ENCODE measurements around the gene KIAA0825.

KIAA0825 gene

DNA sequence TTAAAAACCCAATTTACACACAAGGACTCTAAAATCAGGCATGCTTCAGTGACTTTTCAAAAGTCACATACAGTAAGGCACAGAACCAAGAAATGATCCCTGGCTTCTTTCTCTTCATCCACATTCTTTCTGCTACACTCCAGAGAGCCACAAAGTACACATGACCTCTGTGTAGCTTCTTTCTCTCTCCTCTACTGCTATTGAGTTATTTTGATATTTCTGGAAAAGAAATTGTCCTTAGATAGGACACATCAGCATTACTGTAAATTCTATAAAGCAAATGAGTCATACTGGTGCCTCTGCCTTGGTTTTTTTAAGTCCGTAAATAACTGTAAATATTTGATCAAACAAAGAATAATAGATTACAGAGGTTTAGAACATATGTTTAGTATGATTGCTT is 96.3 kb downstream of the KIAA0825 start:
- no peak for DNase-seq (ENCODE audit: low read depth, low spot score)
- no peak overlapping the region for H3K4me3 ChIP-seq (ENCODE audit: low read length)

DNA sequence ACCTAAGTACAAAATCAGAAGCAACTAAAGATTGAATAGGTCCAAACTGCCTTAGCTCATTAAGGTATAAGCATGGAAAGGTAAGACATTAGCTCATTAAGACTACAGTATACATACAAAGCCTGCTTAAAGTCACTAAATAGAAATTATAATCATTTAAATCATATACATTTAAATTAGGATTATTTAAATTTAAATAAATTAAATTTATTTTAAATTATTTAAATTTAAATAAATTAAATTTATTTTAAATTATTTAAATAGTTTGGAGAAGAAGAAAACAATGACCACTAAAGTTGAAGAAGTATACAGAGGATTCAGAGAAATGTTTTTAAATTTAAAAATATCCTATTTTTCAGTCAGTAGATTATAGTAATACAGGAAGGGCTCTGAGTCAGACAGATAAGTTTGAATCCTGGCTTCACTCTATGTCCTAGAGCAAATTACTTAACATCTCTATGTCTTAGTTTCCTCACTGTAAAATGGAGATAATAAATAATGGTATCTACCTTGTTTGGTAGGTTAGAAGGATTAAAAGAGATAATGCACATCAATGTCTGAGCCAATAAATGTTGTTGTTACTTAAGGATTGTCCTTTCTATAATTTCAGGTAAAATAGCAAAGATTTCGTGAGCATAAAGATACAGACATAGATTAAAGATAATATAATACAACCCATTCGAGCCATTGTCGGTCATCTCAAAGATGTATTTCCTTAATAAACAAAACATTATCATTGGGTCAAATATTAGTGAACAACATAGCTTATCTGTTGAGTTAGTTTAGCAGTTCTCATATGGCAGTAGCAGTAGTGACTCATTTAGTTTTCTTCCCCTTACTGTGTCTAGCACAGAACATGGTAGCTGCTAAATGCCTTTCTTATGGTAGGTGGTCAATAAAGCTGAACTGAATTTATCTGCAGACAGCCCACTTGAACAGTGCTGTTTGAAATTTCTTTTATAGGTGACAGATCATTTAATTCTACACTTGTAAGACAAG is 100.6 kb downstream of the KIAA0825 start:
- H3K4me3 ChIP-seq (ENCODE audit: low read length): no peak overlapping the region
- no peak for DNase-seq (ENCODE audit: low read depth, low spot score)

DNA sequence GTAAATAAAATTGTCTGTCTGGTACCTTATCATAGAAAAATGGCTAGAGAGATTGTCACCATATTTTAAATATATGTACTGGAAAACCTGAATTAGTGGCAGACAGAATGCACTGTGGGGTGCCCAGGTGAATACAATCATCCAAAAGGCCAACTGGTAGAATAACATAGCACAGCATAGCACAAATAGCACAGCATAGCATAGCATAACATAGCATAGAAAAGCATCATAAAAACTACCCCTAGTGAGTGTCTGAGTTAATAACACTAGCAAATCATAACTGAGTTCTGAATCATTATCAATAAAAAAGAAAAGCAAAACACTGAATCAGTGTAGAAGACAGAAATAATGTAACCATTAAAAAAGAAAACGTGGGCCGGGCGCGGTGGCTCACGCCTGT is 102.3 kb downstream of the KIAA0825 start:
- H3K4me3 ChIP-seq (ENCODE audit: low read length): no peak overlapping the region
- no peak for DNase-seq (ENCODE audit: low read depth, low spot score)

DNA sequence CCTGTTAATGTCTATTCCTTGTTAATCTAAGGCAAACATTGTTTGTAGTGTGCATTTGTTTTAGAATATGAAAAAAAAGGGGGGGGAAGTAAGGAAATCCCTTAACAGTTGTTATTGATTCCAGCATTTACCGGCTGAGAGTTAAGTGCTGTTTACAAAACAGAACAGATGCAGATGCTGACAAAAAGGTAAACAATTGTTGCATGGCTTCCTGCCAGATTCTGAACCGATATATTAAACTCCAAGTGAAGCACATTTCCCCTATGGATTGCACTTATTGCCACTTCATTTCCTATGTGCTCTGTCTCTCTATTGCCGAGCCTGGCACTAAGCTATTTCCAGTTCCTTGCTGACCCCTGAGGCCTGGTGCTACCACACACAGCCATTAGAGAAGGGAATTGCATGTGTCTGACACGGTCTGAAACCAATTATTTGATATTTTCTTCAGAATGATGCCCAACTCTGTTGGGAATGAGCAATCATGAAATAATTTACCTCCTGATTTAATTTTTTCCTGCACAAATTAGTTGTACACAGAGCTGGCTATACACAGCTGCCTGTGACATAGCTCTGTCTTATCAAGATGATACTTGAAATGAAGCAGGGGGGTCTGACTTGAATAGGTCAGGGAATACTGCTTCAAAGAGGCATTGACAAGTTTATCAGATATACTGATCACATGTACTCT is 109.8 kb downstream of the KIAA0825 start:
- H3K4me3 ChIP-seq (ENCODE audit: low read length): no peak overlapping the region
- DNase-seq (ENCODE audit: low read depth, low spot score): no peak

DNA sequence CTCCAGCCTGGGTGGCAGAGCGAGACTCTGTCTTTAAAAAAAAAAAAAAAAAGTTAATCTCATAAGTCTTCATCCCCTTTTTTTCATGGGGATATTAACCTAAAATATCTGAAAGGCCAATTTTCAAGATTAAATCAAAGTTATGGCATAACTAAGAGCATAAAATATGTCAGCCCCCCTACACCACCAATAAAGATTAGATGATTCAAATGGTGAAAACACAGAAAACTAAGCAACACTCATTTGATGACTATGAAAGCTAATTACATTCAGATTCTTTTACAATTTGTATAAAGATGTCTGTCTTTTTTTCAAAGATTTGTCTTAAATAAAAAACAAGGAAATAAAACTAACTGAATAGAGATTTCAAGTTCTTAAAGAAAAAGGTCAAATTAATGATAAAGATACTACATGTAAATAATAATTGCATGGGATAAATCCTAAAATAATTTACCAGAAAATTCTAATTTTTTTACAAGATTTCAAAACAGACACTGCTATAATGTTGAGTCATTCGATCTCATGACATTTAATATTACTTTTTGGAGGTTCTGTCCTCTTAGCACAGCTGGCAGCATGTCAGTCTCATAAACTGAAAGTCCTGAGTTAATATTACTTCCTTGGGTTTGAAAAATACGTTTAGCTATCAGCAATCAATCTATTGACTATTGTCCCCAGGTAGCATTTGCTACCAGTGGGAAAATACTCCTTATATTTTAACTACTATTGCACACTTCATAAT is 112.9 kb downstream of the KIAA0825 start:
- DNase-seq (ENCODE audit: low read depth, low spot score): no peak

DNA sequence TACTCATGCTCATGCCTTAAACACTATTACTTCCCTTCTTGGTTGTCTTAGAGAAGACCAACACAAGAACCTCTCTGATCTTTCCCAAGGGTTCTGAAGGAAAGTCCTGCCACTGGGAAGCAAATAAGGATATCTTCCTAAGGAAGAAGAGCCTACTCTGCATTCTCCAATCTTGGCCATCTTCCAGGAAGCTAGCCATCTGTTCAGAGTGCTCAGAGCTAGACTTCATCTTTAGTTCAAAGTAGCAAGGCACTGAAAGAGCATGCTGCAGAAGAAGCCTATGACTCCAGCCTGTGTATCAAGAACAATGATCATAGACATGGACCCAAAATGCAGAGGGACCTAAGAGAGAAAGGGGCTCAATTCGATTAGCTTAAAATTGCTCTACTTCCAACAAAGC is 114.7 kb downstream of the KIAA0825 start:
- no peak for DNase-seq (ENCODE audit: low read depth, low spot score)
- no peak overlapping the region for H3K4me3 ChIP-seq (ENCODE audit: low read length)

More for the DNA sequence above, 112.9 kb downstream of the KIAA0825 start:
- no peak overlapping the region for H3K4me3 ChIP-seq (ENCODE audit: low read length)

DNA sequence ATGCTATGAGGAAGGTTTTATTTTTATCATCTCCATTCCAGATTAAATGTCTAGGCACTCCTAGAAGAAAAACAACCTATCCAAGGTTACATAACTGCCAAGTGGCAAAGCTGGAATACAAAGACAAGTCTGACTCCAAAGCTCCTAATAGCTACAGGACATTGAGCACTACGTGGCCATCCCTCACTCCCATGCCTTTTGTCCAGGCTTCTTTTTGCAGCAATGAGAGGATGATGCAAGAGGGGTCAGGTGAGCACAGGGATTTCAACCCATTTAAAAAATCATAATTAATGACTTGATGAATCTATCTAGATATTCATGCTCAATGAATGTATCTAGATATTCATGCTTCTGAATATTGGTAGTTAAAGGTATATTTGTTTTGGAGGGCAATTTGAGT is 117.0 kb downstream of the KIAA0825 start:
- H3K4me3 ChIP-seq (ENCODE audit: low read length): no peak overlapping the region
- DNase-seq (ENCODE audit: low read depth, low spot score): no peak

DNA sequence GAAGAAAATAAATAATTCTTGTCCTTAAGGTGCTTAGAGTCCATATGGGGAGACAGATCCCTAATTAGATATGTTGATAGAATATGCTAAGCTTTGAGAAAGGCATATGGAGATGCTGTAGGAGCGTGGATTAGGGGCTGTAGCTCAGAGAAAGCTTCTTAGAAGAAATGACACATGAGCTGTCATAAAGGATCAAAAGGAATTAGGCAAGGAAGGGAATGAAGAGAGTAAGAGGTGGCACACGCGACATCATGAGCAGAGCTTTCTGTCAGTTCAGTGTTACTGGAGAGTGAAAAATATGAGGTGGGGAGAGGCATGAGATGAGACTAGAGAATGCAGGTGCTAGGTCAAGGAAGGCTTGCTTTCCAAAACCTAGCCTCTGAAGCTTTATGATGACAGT is 118.6 kb downstream of the KIAA0825 start:
- no peak for DNase-seq (ENCODE audit: low read depth, low spot score)
- H3K4me3 ChIP-seq (ENCODE audit: low read length): no peak overlapping the region

DNA sequence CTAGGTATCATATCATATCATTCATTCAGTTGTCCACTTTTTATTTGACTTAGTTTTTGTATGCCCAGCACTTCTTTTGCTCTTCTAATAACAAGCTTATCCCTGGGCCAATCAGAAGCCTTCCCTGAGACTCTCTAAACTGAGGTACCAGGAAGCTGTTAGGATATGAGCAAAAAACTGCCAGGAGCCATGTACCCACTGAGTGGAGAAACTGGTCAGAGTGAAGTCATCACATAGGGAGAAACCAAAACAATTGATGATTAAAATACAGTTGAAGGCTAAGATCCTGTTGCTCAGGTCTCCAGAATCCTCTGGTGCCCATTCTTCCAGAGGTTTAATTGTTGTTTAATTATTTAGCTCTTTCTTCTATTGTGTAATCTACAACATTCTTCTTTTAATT is 120.2 kb downstream of the KIAA0825 start:
- DNase-seq (ENCODE audit: low read depth, low spot score): no peak

DNA sequence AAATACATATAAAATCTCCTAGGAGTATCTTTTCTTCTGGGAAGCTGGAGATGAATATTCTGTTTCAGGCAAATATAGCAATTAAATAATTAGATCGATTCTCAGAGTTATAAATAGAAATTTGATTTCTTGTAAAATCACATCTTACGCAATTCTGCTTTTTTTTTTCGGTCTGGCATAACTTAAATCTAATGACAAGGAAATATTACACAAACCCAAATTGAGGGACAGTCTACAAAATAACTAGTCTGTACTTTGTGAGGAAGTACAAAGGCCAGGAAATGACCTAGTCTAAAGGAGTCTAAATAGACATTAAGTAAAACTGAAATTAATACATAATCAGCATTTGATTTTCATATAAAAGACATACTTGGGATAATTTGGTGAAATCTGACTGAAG is 133.3 kb downstream of the KIAA0825 start:
- no peak overlapping the region for H3K4me3 ChIP-seq (ENCODE audit: low read length)

More for the DNA sequence above, 120.2 kb downstream of the KIAA0825 start:
- no peak overlapping the region for H3K4me3 ChIP-seq (ENCODE audit: low read length)

DNA sequence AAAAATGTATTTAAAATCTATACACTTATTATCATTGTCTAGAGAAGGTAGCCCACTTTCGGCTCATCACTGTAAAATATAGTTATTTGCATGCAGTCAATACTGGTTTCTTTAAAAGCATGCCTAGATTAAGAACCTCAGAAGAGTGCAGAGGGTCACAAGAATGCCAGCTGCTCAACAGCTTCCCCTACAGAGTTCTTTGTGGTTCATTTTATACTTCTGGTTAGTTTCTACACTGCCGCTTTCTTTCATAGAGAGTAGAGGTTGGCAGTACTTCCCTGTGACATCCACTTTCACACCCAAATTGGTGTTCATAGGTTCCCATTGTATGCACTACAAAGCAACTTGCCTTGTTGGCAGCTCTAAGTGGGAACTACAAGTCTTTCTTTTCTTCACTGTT is 137.3 kb downstream of the KIAA0825 start:
- no peak overlapping the region for H3K4me3 ChIP-seq (ENCODE audit: low read length)
- DNase-seq (ENCODE audit: low read depth, low spot score): no peak

More for the DNA sequence above, 133.3 kb downstream of the KIAA0825 start:
- no peak for DNase-seq (ENCODE audit: low read depth, low spot score)

DNA sequence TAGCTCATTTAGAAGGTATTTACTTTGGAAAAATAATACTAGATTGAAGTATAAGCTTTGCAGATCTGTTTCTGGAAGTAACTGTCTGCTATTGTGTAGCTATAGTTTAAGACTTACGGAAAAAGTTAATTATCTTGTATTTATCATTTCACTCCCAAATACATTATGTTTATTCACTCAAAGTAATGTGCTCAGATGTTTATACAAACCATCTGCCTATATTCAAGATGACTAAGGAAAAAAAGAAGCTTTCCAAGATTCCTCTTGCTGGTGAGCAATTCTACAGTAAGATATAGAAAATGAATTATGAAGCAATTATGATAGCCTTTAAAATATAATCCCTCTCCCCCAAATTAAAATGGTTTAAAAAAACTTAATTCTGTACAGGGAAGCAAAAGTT is 137.9 kb downstream of the KIAA0825 start:
- DNase-seq (ENCODE audit: low read depth, low spot score): no peak
- no peak overlapping the region for H3K4me3 ChIP-seq (ENCODE audit: low read length)

DNA sequence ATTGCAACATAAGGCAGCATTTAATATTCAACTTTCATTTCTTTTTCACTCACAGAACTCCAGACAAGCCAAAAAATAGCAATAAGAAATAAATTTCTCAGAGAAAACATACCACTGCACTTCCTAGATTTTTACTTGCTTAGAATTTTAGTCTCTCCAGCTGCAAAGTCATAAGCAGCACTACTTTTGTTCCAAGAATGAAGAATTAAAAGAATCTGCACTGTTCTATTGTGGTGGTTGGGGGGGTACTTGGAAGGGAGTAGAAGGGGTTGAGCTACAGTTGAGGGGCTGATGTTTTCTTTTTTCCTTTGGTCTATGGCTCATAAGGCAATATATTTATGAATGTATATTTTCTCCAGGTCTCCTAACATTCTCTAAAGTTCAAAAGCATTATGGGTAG is 144.5 kb downstream of the KIAA0825 start:
- no peak for DNase-seq (ENCODE audit: low read depth, low spot score)
- no peak overlapping the region for H3K4me3 ChIP-seq (ENCODE audit: low read length)

DNA sequence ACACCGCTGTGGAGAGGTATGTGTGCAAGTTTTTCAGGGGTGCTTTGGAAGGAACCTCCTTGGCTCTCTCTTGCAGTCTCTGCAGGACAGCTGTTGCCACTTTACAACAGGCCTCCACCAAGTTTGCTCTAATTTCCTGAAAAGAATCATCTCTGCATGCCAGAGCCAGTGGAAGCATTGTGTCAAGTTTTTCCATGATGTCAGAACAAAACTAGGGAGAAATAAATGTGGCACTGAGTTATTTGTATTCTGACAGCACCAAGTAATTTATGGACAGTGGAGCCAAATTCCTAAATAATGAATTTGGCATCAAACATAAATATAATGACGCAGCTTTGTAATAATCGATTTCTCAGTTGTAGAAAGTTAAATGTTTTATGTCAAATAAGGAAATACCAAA is 146.9 kb downstream of the KIAA0825 start:
- no peak for DNase-seq (ENCODE audit: low read depth, low spot score)
- H3K4me3 ChIP-seq (ENCODE audit: low read length): no peak overlapping the region

DNA sequence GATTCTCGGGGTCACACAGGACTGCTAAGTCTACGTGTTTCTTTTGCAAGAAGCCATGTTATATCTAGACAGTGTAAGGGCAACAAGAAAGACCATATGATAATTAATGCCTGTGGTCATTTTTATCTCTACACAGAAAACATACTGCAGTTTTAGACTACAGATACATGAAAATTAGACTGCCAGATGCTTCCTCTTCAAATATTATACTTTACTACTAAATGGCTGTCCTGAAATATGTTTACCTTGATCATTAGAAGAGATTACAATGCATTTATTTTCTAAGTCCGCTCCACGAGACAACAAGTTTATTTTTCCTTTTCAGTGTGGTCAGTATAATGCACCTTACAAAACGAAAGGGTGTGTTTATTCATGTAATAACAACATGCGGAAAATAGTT is 147.6 kb downstream of the KIAA0825 start:
- no peak overlapping the region for H3K4me3 ChIP-seq (ENCODE audit: low read length)
- no peak for DNase-seq (ENCODE audit: low read depth, low spot score)

DNA sequence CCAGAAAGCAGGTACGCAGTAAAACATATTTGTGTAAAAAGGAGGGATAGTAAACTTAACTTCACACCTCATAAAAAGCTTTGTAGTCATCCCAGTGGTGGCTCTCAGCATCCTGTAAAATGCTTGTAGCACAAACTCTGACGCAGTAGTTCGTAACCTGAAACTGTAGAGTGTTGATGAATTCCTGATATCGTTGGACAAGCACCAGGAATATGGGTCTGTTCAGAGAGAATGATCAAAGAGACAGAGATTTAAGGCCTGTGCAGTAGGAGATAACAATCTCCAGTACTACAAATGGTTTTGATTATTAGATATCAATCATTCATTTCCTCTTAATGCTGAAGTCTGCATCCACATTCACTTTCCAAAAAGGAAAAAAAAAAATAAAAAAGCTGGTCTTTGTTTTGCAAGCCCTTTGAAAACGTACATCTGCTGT is 148.5 kb downstream of the KIAA0825 start:
- no peak overlapping the region for H3K4me3 ChIP-seq (ENCODE audit: low read length)
- no peak for DNase-seq (ENCODE audit: low read depth, low spot score)

DNA sequence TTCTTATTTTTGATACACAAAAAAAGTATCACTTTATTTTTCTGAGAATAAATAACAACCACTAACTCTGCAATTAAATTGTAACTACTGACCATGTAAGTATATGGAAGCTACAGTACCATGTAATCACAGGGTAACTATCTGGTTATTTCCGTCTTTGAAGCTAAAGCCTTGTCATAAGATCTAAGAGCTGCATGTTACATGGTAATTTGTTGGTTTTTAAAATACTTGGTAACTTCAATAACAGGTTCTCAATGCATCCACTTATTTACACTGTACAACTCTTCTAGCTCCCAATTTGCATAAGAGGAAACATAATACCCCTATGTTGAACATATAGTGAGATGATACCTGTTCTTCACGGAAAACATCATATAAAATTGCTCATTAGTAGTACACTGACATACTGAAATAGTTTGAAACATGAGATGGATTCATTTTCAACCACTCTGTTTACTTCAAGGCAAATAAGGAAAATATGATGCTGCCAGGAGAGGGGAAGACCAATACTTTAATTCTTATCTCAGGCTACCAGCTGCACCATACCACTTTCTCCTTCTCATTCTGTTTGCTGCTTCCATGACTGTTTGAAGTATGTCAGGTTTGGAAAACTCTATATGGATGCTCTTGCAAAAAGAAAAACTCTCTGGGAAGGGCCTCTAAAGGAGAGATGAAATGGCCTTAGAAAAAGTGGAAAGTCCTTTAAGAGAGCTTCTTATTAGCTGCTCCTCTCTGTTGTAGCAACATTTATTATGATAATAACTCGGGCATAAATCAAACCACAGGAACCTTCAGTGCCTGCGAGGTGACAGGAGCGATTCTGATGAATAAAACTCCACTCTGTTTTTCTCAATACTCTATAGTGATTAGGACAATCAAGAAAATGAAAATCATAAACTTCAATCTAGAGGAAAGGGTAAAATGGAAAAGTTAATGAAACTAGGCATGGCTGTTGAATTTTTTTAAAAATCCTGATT is 150.2 kb downstream of the KIAA0825 start:
- no peak overlapping the region for H3K4me3 ChIP-seq (ENCODE audit: low read length)
- DNase-seq (ENCODE audit: low read depth, low spot score): no peak

DNA sequence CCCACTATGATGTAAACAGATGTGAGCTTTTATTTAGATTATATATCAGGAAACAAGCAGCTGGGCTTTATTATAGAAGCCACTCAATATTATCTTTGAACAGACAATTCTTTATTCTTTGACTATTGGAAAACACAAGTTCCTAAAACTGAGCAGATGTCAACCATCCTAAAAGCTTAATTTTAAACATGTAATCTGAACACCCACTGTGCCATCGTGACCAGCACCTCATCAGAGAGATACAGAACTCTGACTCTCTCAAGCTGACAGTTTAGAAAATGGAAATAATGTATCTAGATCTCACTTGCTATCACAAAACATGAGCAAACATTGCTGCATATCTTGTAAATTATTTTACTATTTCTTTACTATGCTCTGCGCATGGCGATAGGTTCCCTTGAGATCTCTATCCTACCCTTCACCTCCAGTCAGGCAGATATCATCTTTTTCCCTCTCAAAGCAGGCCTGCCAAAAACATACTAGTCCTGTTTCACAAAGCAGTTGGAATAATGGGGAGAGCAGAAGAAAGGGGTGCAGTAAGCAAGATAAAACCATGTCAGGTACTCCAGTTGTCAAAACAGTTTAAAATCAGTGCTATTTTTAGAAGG is 151.0 kb downstream of the KIAA0825 start:
- no peak overlapping the region for H3K4me3 ChIP-seq (ENCODE audit: low read length)
- no peak for DNase-seq (ENCODE audit: low read depth, low spot score)

All from Jurkat, Clone E6-1 (cell line).